NB4 (cell line): ENCODE data around the gene JCHAIN.
"Not testable (repeated sequence)": the region's sequence is repeated elsewhere in the genome, so short reads cannot be mapped to it uniquely, and the experiment has no call there.

Experiments used
- CTCF ChIP-seq: IDR thresholded peaks from one replicate; pipeline ENCODE4 v1.5.1; 2012; ENCODE audit warnings: low read depth, low read length
- MYC ChIP-seq: IDR thresholded peaks from 2 replicates; pipeline ENCODE4 v1.6.1; 2011; ENCODE audit warnings: low read depth, low read length
- POLR2A ChIP-seq: IDR thresholded peaks from 2 replicates; pipeline ENCODE4 v1.6.1; 2011; ENCODE audit warnings: mild to moderate bottlenecking; ENCODE audit not compliant: insufficient read length; ENCODE audit errors: extremely low read depth
- TF ChIP-seq, protein P1 (sequence below): IDR thresholded peaks from 2 replicates; pipeline ENCODE4 v1.6.1; 2011; ENCODE audit warnings: low read depth, low read length

DNA sequence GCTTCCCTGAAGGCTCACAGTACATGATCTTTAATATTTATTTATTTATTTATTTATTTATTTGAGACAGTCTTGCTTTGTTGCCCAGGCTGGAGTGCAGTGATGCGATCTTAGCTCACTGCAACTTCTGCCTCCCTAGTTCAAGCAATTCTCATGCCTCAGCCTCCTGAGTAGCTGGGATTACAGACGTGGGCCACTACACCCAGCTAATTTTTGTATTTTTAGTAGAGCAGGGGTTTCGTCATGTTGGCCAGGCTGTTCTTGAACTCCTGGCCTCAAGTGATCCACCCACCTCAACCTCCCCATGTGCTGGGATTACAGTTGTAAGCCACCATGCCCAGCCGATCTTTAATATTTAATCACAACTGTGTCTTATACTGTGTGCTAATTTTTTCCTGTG is 15.6 kb downstream of the JCHAIN start:
- TF ChIP-seq CTCF, POLR2A, MYC: not testable (repeated sequence)
- TF ChIP-seq, protein P1, sequence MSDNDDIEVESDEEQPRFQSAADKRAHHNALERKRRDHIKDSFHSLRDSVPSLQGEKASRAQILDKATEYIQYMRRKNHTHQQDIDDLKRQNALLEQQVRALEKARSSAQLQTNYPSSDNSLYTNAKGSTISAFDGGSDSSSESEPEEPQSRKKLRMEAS, result not testable (repeated sequence)
